Activated T-cell treated with anti-CD3 and anti-CD28 coated beads, Interleukin-2, amount 50 U/mL, for 48 hours (primary cell): ENCODE results near the gene ZBED5.
A peak's percentile ranks its signal among the peaks of the same experiment; 100 is the strongest.

ENCODE experiments used
- DNase-seq, 2 experiments: peaks; one replicate each; pipeline ENCODE4 v3.0.0-alpha.2; 2020

ZBED5 gene

GRCh38 chr11:10878408-10879214 is 20.8 kb upstream of the ZBED5 start:
- peak in 1 of 2 experiments; percentile 34 for DNase-seq

- no peak for DNase-seq
Observed at GRCh38 chr11:10876158-10876557, 18.3 kb upstream of the ZBED5 start.

GRCh38 chr11:10875430-10876021 is 17.7 kb upstream of the ZBED5 start:
- DNase-seq = no peak

- DNase-seq = no peak
Observed at GRCh38 chr11:10872097-10872496, 14.2 kb upstream of the ZBED5 start.

DNA sequence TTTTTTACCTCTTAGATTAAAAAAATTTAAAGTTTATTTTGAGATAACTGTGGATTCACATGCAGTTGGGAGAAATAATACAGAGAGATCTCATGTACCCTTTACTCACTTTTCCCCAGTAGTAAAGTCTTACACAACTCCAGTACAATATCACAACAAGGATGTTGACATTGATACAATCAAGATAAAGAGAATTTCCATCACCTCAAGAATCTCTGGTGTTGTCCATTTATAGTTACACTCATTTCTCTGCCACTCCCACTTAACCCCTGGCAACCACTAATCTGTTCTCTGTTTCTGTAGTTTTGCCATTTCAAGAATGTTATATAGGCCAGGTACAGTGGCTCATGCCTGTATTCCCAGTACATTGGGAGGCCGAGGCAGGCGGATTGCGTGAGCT is 10.5 kb upstream of the ZBED5 start:
- no peak for DNase-seq

GRCh38 chr11:10866893-10867331 is 9.1 kb upstream of the ZBED5 start:
- no peak for DNase-seq

- no peak for DNase-seq
Observed at GRCh38 chr11:10865837-10866270, 8.0 kb upstream of the ZBED5 start.

- no peak for DNase-seq
Observed at GRCh38 chr11:10864688-10865087, 6.8 kb upstream of the ZBED5 start.

DNA sequence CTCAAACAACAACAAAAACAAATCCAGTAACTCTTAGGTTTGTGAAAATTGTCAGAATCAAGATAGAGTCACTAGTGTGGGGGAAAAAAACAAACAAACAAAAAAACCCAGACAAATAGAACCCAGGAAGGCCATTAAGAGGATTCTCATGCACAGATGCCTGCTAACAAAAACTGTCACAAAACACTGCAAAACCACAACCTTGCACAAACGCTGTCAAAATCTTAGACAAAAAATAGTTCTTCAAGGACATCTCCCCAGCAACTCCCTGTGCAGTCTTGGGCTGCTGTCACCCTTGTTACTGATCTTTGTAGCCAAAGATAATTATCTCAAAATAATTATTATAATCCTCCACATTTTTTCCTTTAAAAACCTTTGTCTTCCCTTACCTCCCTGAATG is 4.6 kb upstream of the ZBED5 start:
- DNase-seq = no peak

DNA sequence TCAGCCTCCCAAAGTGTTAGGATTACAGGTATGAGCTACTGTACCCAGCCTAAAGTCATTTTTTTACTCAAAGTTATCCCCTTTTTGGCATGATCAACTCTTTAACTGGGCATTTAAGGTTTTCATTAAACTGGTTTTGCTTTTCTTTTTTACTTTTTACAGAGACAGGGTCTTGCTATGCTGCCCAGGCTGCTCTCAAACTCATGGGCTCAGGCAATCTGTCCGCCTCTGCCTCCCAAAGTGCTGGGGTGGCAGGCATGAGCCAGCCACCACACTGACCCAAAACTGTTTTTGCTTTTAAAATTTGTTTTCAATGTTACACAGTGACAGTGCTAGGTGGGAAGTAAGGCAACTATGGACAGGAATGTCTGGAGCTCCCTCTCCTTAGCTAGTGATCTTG is 3.9 kb upstream of the ZBED5 start:
- DNase-seq = no peak

- DNase-seq = no peak
Observed at GRCh38 chr11:10861047-10861446, 3.2 kb upstream of the ZBED5 start.

- DNase-seq = peak in 1 of 2 experiments; percentile 68
Observed at GRCh38 chr11:10858439-10859325, 829 bp upstream of the ZBED5 start.

DNA sequence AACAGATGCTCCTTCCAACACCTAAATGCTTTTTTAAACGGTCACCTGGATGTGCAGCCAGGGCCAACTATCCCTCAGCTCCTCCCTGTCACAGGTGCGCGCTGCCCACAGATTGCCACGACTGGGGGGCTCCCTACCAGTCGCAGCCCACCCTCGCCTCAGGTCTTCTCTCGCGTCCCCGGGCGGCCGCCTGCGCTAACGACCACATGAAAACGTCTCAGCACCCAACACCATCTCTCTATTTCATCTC is 469 bp downstream of the ZBED5 start:
- no peak for DNase-seq

GRCh38 chr11:10856689-10857458 is 979 bp downstream of the ZBED5 start:
- DNase-seq = no peak

DNA sequence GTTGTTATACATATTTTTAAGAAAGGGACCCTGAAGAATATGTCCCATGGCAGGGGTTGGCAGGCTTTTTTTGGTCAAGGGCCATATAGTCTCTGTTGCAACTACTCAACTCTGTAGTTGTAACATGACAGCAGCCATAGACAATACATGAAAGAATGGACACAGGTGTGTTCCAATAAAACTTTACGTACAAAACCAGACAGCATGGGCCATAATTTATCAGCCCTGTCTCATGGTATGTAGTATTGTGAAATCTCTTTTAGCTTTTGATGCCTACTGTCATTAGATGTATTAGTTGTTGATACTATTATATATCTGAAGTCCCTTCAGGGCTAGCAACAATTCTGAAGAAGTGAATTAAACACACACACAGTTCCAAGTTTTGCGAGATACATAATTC is 2.6 kb downstream of the ZBED5 start:
- DNase-seq = no peak

- DNase-seq = no peak
Observed at GRCh38 chr11:10847960-10848860, 9.6 kb downstream of the ZBED5 start.

DNA sequence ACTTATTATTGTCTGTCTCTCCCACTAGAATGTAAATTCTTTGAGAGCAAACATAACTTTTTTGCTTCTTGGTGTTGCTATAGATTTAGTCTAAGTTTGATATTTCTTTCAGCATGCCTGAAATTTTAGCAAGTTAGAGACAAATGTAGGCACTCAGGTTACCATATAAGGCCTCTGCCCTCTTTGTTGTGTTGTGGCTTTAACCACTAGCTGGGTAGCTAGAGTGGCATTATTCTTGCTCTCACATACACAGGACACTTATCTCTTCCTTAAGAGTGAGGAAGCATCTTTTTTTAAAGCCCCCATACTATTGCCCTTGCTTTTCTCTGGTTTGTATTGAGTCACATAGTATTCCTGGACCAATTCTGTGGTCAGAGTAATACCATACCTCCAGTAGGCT is 11.2 kb downstream of the ZBED5 start:
- DNase-seq = no peak

GRCh38 chr11:10845589-10845988 is 12.3 kb downstream of the ZBED5 start:
- DNase-seq = no peak

GRCh38 chr11:10844796-10845195 is 13.1 kb downstream of the ZBED5 start:
- no peak for DNase-seq

- no peak for DNase-seq
Observed at GRCh38 chr11:10844356-10844755, 13.5 kb downstream of the ZBED5 start.

DNA sequence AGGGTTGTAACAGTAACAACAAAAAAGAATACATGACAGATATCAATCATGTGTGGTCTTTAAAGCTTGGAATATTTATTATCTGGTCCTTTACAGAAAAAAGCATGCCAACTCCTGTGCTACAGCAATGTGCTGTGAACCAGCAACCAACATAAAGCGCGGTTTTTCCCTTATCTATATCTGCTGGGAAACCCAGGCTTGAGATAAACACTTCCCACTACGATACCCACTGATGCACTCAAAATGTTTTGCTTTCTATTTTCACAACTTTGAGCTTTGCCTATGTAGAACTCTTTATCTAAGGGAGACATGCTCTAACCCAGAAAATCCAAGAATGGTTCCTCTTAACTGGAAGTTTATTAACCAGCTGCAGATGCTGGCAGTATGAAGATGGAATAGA is 19.0 kb downstream of the ZBED5 start:
- no peak for DNase-seq

DNA sequence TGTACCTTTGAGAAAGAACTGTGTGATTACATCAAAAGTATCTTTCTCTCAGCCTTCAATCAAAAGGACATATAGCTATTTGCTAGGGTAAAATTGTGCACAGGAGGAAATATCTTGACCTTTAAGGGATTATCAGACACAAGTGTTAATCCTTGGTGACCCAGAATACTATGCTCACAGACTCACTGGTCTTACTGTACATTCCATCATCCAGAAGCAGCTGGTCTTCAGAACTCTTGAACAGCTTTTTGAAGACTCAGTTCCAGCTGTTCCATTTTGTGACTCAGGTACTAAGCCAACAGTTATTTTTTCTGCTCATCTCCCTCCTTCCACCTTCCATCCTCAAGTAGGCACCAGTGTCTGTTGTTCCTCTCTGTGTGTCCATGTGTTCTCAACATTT is 19.8 kb downstream of the ZBED5 start:
- no peak for DNase-seq
